ENCODE measurements around the gene TUBD1. TPM values are rescaled to one million over a fixed set of nuclear protein-coding genes. Genes with fewer than 3 reads are reported as not detected.
A peak's percentile ranks its signal among the peaks of the same experiment; 100 is the strongest.
"Not testable (repeated sequence)": the region's sequence is repeated elsewhere in the genome, so short reads cannot be mapped to it uniquely, and the experiment has no call there.

Gene TUBD1
- total RNA-seq, 1 donor from 2014 or later: 12.5 TPM

DNA sequence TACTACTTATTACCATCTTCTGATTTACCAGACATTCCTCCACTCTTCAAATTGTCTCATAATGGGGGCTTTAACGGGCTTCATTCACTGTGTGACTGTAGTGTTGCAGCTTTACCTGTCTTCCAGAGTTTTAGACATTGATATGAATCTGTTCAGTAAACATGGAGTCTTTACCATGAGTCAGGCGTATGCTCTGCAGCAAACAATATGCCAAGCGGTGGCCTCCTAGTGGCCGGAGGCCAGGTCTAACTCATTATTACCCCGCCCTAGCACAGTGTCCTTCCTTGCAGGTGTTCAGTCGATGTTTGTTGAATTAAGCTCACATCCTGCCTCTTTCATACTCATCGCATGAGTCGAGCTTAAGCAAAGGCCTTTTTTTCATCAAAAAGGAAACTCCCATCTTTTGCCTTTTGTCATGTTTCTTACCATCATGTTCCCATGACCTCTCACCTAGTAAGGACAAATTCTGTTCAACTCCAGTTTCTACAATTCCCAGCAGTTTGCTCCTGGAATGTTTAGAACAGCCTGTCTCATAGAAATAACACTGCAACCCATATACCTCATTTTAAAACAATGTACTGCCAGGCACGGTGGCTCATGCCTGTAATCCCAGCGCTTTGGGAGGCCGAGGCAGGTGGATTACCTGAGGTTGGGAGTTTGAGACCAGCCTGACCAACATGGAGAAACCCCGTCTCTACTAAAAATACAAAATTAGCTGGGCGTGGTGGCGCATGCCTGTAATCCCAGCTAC, 39.4 kb downstream of the TUBD1 start:
- Mint-ChIP-seq H3K27me3 (ENCODE audit: unreplicated experiment) (peaks cover 3% of the 10 kb centered on the region), H3K9me3 (ENCODE audit: unreplicated experiment) (no peaks in the 10 kb centered on the region), H3K36me3 (ENCODE audit: low read depth, unreplicated experiment) (no peaks in the 10 kb centered on the region), H3K27ac (ENCODE audit: unreplicated experiment) (no peak overlapping the region), H3K4me3 (ENCODE audit: unreplicated experiment) (no peak overlapping the region), H3K4me1 (ENCODE audit: unreplicated experiment) (peaks cover 7% of the 10 kb centered on the region)
- peak; percentile 48 for DNase-seq (ENCODE audit: low spot score)
- TF ChIP-seq, protein P1, sequence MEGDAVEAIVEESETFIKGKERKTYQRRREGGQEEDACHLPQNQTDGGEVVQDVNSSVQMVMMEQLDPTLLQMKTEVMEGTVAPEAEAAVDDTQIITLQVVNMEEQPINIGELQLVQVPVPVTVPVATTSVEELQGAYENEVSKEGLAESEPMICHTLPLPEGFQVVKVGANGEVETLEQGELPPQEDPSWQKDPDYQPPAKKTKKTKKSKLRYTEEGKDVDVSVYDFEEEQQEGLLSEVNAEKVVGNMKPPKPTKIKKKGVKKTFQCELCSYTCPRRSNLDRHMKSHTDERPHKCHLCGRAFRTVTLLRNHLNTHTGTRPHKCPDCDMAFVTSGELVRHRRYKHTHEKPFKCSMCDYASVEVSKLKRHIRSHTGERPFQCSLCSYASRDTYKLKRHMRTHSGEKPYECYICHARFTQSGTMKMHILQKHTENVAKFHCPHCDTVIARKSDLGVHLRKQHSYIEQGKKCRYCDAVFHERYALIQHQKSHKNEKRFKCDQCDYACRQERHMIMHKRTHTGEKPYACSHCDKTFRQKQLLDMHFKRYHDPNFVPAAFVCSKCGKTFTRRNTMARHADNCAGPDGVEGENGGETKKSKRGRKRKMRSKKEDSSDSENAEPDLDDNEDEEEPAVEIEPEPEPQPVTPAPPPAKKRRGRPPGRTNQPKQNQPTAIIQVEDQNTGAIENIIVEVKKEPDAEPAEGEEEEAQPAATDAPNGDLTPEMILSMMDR (IDR thresholded peaks at IDR 0.05; ENCODE audit: unreplicated experiment): peak; percentile 54

GRCh38 chr17:59852847-59853167, 39.9 kb downstream of the TUBD1 start:
- DNase-seq (ENCODE audit: low spot score); H3K4me3 Mint-ChIP-seq (ENCODE audit: unreplicated experiment); H3K36me3 Mint-ChIP-seq (ENCODE audit: low read depth, unreplicated experiment); H3K9me3 Mint-ChIP-seq (ENCODE audit: unreplicated experiment); H3K27me3 Mint-ChIP-seq (ENCODE audit: unreplicated experiment); H3K4me1 Mint-ChIP-seq (ENCODE audit: unreplicated experiment); H3K27ac Mint-ChIP-seq (ENCODE audit: unreplicated experiment): not testable (repeated sequence)

- no peak for DNase-seq (ENCODE audit: low spot score)
- TF ChIP-seq, protein P1 (IDR thresholded peaks at IDR 0.05; ENCODE audit: unreplicated experiment): no peak
- no peaks in the 10 kb centered on the region for H3K9me3 Mint-ChIP-seq (ENCODE audit: unreplicated experiment)
- peaks cover 3% of the 10 kb centered on the region for H3K27me3 Mint-ChIP-seq (ENCODE audit: unreplicated experiment)
- no peak overlapping the region for H3K27ac Mint-ChIP-seq (ENCODE audit: unreplicated experiment)
- peaks cover 7% of the 10 kb centered on the region for H3K4me1 Mint-ChIP-seq (ENCODE audit: unreplicated experiment)
- H3K36me3 Mint-ChIP-seq (ENCODE audit: low read depth, unreplicated experiment): no peaks in the 10 kb centered on the region
- H3K4me3 Mint-ChIP-seq (ENCODE audit: unreplicated experiment): no peak overlapping the region
Observed at GRCh38 chr17:59851439-59852375, 41.0 kb downstream of the TUBD1 start.

DNA sequence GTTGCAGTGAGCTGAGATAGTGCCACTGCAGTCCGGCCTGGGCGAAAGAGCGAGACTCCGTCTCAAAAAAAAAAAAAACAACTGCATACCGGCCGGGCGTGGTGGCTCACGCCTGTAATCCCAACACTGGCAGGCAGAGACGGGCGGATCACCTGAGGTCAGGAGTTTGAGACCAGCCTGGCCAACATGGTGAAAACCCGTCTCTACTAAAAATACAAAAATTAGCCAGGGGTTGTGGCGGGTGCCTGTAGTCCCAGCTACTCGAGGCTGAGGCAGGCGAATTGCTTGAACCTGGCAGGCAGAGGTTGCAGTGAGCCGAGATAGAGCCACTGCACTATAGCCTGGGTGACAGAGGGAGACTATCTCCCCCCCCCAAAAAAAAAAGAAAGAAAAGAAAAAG, 42.4 kb downstream of the TUBD1 start:
- H3K4me3 Mint-ChIP-seq (ENCODE audit: unreplicated experiment); H3K4me1 Mint-ChIP-seq (ENCODE audit: unreplicated experiment); H3K27ac Mint-ChIP-seq (ENCODE audit: unreplicated experiment); H3K27me3 Mint-ChIP-seq (ENCODE audit: unreplicated experiment); H3K9me3 Mint-ChIP-seq (ENCODE audit: unreplicated experiment); H3K36me3 Mint-ChIP-seq (ENCODE audit: low read depth, unreplicated experiment); DNase-seq (ENCODE audit: low spot score): not testable (repeated sequence)

- no peak overlapping the region for H3K27ac Mint-ChIP-seq (ENCODE audit: unreplicated experiment)
- H3K27me3 Mint-ChIP-seq (ENCODE audit: unreplicated experiment): peaks cover 3% of the 10 kb centered on the region
- peaks cover 7% of the 10 kb centered on the region for H3K4me1 Mint-ChIP-seq (ENCODE audit: unreplicated experiment)
- H3K9me3 Mint-ChIP-seq (ENCODE audit: unreplicated experiment): no peaks in the 10 kb centered on the region
- no peaks in the 10 kb centered on the region for H3K36me3 Mint-ChIP-seq (ENCODE audit: low read depth, unreplicated experiment)
- TF ChIP-seq, protein P1 (IDR thresholded peaks at IDR 0.05; ENCODE audit: unreplicated experiment): no peak
- no peak for DNase-seq (ENCODE audit: low spot score)
- H3K4me3 Mint-ChIP-seq (ENCODE audit: unreplicated experiment): no peak overlapping the region
Observed at GRCh38 chr17:59848778-59849177, 44.0 kb downstream of the TUBD1 start.

DNA sequence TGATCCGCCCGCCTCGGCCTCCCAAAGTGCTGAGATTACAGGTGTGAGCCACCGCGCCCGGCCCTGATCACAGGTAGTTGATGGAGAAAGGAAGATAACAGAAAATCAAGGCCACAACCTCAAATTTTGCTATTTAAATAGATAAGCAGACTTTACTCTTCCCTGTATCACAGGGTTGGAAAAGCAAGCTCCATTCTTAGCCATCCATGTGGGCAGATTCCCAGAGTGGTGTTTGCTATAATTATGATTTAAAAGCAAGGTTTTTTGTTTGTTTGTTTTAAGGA, 44.4 kb downstream of the TUBD1 start:
- H3K4me3 Mint-ChIP-seq (ENCODE audit: unreplicated experiment): no peak overlapping the region
- no peak for DNase-seq (ENCODE audit: low spot score)
- TF ChIP-seq, protein P1 (IDR thresholded peaks at IDR 0.05; ENCODE audit: unreplicated experiment): no peak
- H3K36me3 Mint-ChIP-seq (ENCODE audit: low read depth, unreplicated experiment): no peaks in the 10 kb centered on the region
- H3K4me1 Mint-ChIP-seq (ENCODE audit: unreplicated experiment): peaks cover 4% of the 10 kb centered on the region
- peaks cover 3% of the 10 kb centered on the region for H3K27me3 Mint-ChIP-seq (ENCODE audit: unreplicated experiment)
- H3K27ac Mint-ChIP-seq (ENCODE audit: unreplicated experiment): no peak overlapping the region
- H3K9me3 Mint-ChIP-seq (ENCODE audit: unreplicated experiment): no peaks in the 10 kb centered on the region

Data from endothelial cell (in vitro differentiated cells).